CD4-positive, alpha-beta memory T cell (primary cell): ENCODE results near the gene CAB39. TPM values are rescaled to one million over a fixed set of nuclear protein-coding genes. Genes with fewer than 3 reads are reported as not detected.

Source experiments
- CTCF ChIA-PET: fragments of 350-600 bp; sonication (Branson Sonifier 250); formaldehyde crosslinking; loops from one replicate; lab custom pipeline; 2021; ENCODE audit warnings: inconsistent platforms; ENCODE audit not compliant: partially characterized antibody; lab: Charles Lee
- POLR2A ChIA-PET: fragments of 350-600 bp; sonication (Branson Sonifier 250); formaldehyde crosslinking; loops from one replicate; lab custom pipeline; 2021; ENCODE audit not compliant: partially characterized antibody; lab: Charles Lee
- DNase-seq, 5 donors: peaks; one replicate each; pipeline versions ENCODE4 v3.0.0 to v3.0.0-alpha.2; 2020 to 2022; ENCODE audit warnings: mixed read lengths in 1 of 5
- H3K27ac ChIP-seq: one replicate; pipeline ENCODE4 v1.7.0; 2013; ENCODE audit warnings: low read depth, low read length
- H3K27me3 ChIP-seq: 2 replicates; pipeline ENCODE4 v1.7.0; 2013; ENCODE audit warnings: mild to moderate bottlenecking, low read length, moderate library complexity; ENCODE audit not compliant: insufficient read depth
- H3K36me3 ChIP-seq: 2 replicates; pipeline ENCODE4 v1.7.0; 2013; ENCODE audit warnings: mild to moderate bottlenecking, low read length, moderate library complexity; ENCODE audit not compliant: insufficient read depth
- H3K4me1 ChIP-seq: 2 replicates; pipeline ENCODE4 v1.7.0; 2013; ENCODE audit warnings: mild to moderate bottlenecking, low read length, moderate library complexity; ENCODE audit not compliant: insufficient read depth
- H3K4me3 ChIP-seq, 2 donors: one replicate each; pipeline ENCODE4 v1.7.0; 2013; ENCODE audit warnings: low read length in 2 of 2, mild to moderate bottlenecking in 1 of 2
- H3K9me3 ChIP-seq, 2 donors: one replicate each; pipeline ENCODE4 v1.7.0; 2013; ENCODE audit warnings: low read length in 2 of 2, control low read depth in 1 of 2; ENCODE audit not compliant: control insufficient read depth in 1 of 2
- H3K27ac Mint-ChIP-seq, 7 donors: one replicate each; pipeline ENCODE4 v1.8.0; 2020 to 2021; ENCODE audit warnings: mixed read lengths in 7 of 7, mild to moderate bottlenecking in 6 of 7, inconsistent platforms in 3 of 7, moderate library complexity in 3 of 7
- H3K27me3 Mint-ChIP-seq, 2 donors: one replicate each; pipeline ENCODE4 v1.8.0; 2020 to 2021; ENCODE audit warnings: mixed read lengths in 2 of 2
- H3K36me3 Mint-ChIP-seq, 2 donors: one replicate each; pipeline ENCODE4 v1.8.0; 2020 to 2021; ENCODE audit warnings: mixed read lengths in 2 of 2, inconsistent platforms in 1 of 2, mild to moderate bottlenecking in 1 of 2
- H3K4me1 Mint-ChIP-seq, 4 donors: one replicate each; pipeline ENCODE4 v1.8.0; 2020 to 2021; ENCODE audit warnings: mixed read lengths in 4 of 4, mild to moderate bottlenecking in 1 of 4
- H3K4me3 Mint-ChIP-seq, 8 donors: one replicate each; pipeline ENCODE4 v1.8.0; 2020 to 2021; ENCODE audit warnings: mixed read lengths in 8 of 8, mild to moderate bottlenecking in 7 of 8, moderate library complexity in 6 of 8, inconsistent platforms in 3 of 8
- H3K9me3 Mint-ChIP-seq, 8 donors: one replicate each; pipeline ENCODE4 v1.8.0; 2020 to 2021; ENCODE audit warnings: mixed read lengths in 8 of 8, mild to moderate bottlenecking in 5 of 8, inconsistent platforms in 3 of 8, moderate library complexity in 1 of 8
- intact Hi-C: fragments of 100-400 bp; cut with micrococcal nuclease; formaldehyde crosslinking; loops from one replicate; pipeline ENCODE4 v1.15.1; 2023
- polyA plus RNA-seq, 2 donors: library from polyadenylated mRNA; unstranded; fragments of 300-500 nt; fragmentation: Illumina TruSeq; gene quantifications; one replicate each; pipeline ENCODE4 v1.2.3, GENCODE V29; 2021
- total RNA-seq, 2 experiments: library from RNA; stranded (reverse); gene quantifications; one replicate each; pipeline ENCODE4 v1.2.3, GENCODE V29; 2021

Gene CAB39
- total and polyA plus RNA-seq, 4 experiments from 2014 or later, result 80.8 to 115 (median 100) TPM

DNA sequence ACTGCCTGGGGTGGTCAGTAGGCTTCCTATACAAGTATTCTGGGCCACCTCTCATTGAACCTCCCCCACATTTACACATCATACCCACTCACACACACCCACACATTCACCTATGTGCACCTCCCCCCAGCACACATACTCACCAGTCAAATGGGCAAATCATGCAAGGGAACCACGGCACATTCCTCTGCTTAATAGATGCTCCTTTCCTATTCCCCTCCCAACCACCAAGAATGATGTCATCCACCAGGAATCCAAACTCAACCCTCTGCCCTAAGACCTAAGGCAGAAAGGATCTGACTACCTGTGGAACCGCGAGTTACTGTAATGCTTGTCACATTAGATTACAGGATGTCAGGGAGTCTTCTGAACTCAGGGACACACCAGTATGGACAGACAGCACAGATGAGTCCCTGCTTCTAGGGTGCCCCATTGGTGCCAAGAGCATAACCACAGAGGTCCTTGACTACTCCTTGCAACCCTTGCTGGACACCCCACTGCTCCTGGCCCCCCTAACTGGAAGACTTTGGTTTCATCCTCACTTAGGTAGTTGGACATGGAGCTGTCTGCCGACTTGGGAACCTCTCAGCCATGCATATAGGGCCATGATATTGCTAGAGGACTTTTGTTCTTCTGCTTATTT is 21.5 kb upstream of the CAB39 start:
- intact Hi-C loops, result no loop called here
- POLR2A ChIA-PET, result no interaction called here
- H3K4me3 ChIP-seq, result no peak overlapping the region
- DNase-seq, result no peak
- no peaks in the 10 kb centered on the region for H3K36me3 ChIP-seq
- Mint-ChIP-seq H3K36me3 (no peaks in the 10 kb centered on the region), H3K9me3 (peaks cover 0 to 2% (median 0%) of the 10 kb centered on the region in 8 donors), H3K27me3 (peaks cover 0 to 2% of the 10 kb centered on the region in 2 donors), H3K4me1 (peaks cover 6 to 7% (median 7%) of the 10 kb centered on the region in 4 donors), H3K27ac (peak overlapping the region in 1 of 7 donors; percentile 53), H3K4me3 (no peak overlapping the region)
- CTCF ChIA-PET, result no interaction called here
- H3K4me1 ChIP-seq, result peaks cover 6% of the 10 kb centered on the region
- H3K9me3 ChIP-seq, result no peaks in the 10 kb centered on the region
- H3K27ac ChIP-seq, result no peak overlapping the region
- no peaks in the 10 kb centered on the region for H3K27me3 ChIP-seq

DNA sequence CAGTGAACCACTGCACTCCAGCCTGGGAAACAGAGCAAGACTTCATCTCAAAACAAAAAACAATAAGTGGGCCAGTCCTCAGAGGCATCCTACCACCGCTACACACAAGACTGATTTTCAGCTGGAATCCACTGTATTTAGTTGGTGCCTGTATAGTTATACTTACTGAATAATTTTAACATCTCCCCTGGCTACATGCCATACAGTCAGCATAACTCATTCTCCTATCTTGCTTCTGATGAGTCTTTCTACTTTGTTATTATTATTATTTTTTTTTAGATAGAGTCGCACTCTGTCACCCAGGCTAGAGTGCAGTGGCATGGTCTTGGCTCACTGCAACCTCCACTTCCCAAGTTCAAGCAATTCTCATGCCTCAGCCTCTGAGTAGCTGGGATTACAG is 19.9 kb upstream of the CAB39 start:
- peaks cover 6 to 11% (median 7%) of the 10 kb centered on the region in 4 donors for H3K4me1 Mint-ChIP-seq
- Histone ChIP-seq H3K9me3 (no peaks in the 10 kb centered on the region), H3K27ac (no peak overlapping the region), H3K36me3 (no peaks in the 10 kb centered on the region), H3K4me1 (peaks cover 6% of the 10 kb centered on the region), H3K4me3 (no peak overlapping the region), H3K27me3 (no peaks in the 10 kb centered on the region)
- CTCF ChIA-PET, result interaction anchor here (1.3 kb wide), 1 partner anchor 104 kb away, joined by 3 read pairs; no protein-coding TSS in a partner anchor
- no peak for DNase-seq
- no peak overlapping the region for H3K4me3 Mint-ChIP-seq
- no peaks in the 10 kb centered on the region for H3K36me3 Mint-ChIP-seq
- H3K9me3 Mint-ChIP-seq, result peaks cover 0 to 2% (median 0%) of the 10 kb centered on the region in 8 donors
- POLR2A ChIA-PET, result no interaction called here
- intact Hi-C loops, result no loop called here
- no peak overlapping the region for H3K27ac Mint-ChIP-seq
- peaks cover 0 to 2% of the 10 kb centered on the region in 2 donors for H3K27me3 Mint-ChIP-seq

DNA sequence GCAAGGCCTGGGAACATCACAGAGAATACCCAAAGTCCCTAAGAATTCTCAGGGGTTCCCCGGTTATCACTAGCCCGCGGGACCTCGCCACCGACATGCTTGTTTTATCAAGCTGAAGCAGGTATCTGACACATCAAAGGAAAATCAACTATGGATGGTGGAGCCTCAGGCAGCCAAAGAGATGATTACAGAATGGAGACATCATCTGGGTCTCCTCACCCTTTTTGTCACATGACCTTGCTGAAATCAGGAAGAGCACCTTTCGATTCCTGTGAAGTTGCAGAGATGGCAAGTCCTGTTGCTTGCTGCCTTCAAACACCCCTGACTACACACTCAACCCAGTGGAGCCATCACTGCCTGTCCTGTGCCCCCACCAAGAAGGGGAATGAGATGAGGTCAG is 19.2 kb upstream of the CAB39 start:
- H3K36me3 Mint-ChIP-seq, result no peaks in the 10 kb centered on the region
- no peak overlapping the region for H3K27ac Mint-ChIP-seq
- H3K27me3 Mint-ChIP-seq, result peaks cover 0 to 2% of the 10 kb centered on the region in 2 donors
- ChIA-PET POLR2A (no interaction called here), CTCF (interaction anchor here (1.3 kb wide), 1 partner anchor 103 kb away, joined by 3 read pairs; no protein-coding TSS in a partner anchor)
- Histone ChIP-seq H3K36me3 (no peaks in the 10 kb centered on the region), H3K4me1 (peaks cover 6% of the 10 kb centered on the region), H3K27me3 (no peaks in the 10 kb centered on the region), H3K4me3 (no peak overlapping the region), H3K27ac (no peak overlapping the region), H3K9me3 (no peaks in the 10 kb centered on the region)
- H3K9me3 Mint-ChIP-seq, result peaks cover 0 to 2% (median 0%) of the 10 kb centered on the region in 8 donors
- no peak overlapping the region for H3K4me3 Mint-ChIP-seq
- no peak for DNase-seq
- intact Hi-C loops, result no loop called here
- H3K4me1 Mint-ChIP-seq, result peaks cover 6 to 11% (median 7%) of the 10 kb centered on the region in 4 donors

DNA sequence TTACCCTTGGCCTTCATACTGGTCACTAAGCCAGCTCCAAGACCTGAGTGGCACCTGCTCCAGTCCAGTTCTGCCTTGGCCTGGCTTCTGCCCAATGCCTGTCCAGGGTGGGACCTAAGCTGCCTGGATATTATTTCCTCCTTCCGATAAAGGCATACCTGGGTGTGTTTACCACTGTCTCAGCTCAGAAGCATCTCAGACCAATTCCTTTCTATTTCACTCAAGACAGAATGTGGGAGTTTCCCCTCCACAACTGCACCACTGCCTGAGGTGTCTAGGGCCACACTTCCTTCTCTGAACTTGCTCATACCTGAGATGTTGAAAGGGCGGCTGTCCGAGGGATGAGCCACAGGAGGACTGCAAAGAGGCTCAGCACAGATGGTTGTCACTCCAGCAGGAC is 18.4 kb upstream of the CAB39 start:
- H3K4me1 Mint-ChIP-seq, result peaks cover 6 to 11% (median 7%) of the 10 kb centered on the region in 4 donors
- DNase-seq, result no peak
- no peaks in the 10 kb centered on the region for H3K36me3 Mint-ChIP-seq
- no peak overlapping the region for H3K4me3 Mint-ChIP-seq
- peaks cover 0 to 2% (median 0%) of the 10 kb centered on the region in 8 donors for H3K9me3 Mint-ChIP-seq
- CTCF ChIA-PET, result interaction anchor here (1.2 kb wide), 1 partner anchor 18 kb away, joined by 3 read pairs; the partner anchor contains the start of gene CAB39
- Histone ChIP-seq H3K27me3 (no peaks in the 10 kb centered on the region), H3K9me3 (no peaks in the 10 kb centered on the region), H3K4me1 (peaks cover 6% of the 10 kb centered on the region), H3K36me3 (no peaks in the 10 kb centered on the region), H3K27ac (no peak overlapping the region), H3K4me3 (no peak overlapping the region)
- H3K27ac Mint-ChIP-seq, result peak overlapping the region in 1 of 7 donors; percentile 37
- peaks cover 0 to 2% of the 10 kb centered on the region in 2 donors for H3K27me3 Mint-ChIP-seq
- POLR2A ChIA-PET, result no interaction called here
- intact Hi-C loops, result no loop called here

DNA sequence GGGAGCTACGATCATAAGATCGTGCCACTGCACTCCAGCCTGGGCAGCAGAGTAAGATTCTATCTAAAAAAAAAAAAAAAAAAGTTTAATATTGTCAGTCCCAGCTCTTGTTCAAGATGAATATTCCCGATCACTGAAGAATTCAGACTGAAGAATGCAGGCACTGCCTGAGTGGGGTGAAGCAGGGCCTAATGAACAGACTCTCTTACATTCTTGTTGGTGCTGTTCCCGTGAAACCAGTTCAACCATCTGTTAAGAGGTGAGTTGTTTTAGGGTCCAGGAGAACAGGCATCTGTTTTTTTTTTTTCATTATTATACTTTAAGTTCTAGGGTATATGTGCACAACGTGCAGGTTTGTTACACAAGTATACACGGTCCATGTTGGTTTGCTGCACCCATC is 17.1 kb upstream of the CAB39 start:
- CTCF ChIA-PET, result interaction anchor here (0.8 to 1.2 kb wide), 2 partner anchors 12 to 27 kb away, joined by 3 read pairs; no protein-coding TSS in a partner anchor
- H3K9me3 ChIP-seq, result no peaks in the 10 kb centered on the region
- no peak for DNase-seq
- Mint-ChIP-seq H3K36me3 (no peaks in the 10 kb centered on the region), H3K4me3 (no peak overlapping the region), H3K27me3 (peaks cover 0 to 2% of the 10 kb centered on the region in 2 donors), H3K4me1 (peaks cover 6 to 12% (median 7%) of the 10 kb centered on the region in 4 donors), H3K9me3 (peaks cover 0 to 2% (median 0%) of the 10 kb centered on the region in 8 donors), H3K27ac (no peak overlapping the region)
- H3K27ac ChIP-seq, result no peak overlapping the region
- H3K36me3 ChIP-seq, result no peaks in the 10 kb centered on the region
- H3K4me3 ChIP-seq, result no peak overlapping the region
- intact Hi-C loops, result no loop called here
- no peaks in the 10 kb centered on the region for H3K27me3 ChIP-seq
- POLR2A ChIA-PET, result interaction anchor here (1.2 kb wide), 1 partner anchor 46 kb away, joined by 3 read pairs; no protein-coding TSS in a partner anchor
- peaks cover 6% of the 10 kb centered on the region for H3K4me1 ChIP-seq

DNA sequence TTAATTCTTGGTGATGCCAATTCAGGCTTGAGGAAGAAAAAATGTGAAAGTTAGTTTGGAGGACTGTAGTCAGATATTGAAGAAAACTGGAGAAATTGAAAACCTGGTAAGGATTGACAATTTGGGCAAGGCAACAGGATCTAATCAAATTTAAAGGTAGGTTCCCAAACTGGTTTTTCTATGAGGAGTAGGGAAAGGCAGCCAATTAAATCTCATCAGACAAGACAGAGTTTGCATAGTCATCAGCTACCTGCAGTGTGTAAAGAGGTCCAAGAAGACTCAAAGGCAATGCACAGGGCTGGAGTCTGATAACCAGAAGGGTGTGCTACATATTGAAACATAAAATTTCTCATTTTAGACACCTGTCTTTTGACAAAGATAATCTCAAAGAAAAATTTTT is 16.0 kb upstream of the CAB39 start:
- peaks cover 0 to 4% (median 0%) of the 10 kb centered on the region in 8 donors for H3K9me3 Mint-ChIP-seq
- H3K36me3 ChIP-seq, result no peaks in the 10 kb centered on the region
- no peak overlapping the region for H3K27ac ChIP-seq
- H3K4me3 ChIP-seq, result no peak overlapping the region
- POLR2A ChIA-PET, result interaction anchor here (1.2 kb wide), 1 partner anchor 47 kb away, joined by 3 read pairs; no protein-coding TSS in a partner anchor
- no peak overlapping the region for H3K4me3 Mint-ChIP-seq
- H3K27me3 ChIP-seq, result no peaks in the 10 kb centered on the region
- H3K4me1 Mint-ChIP-seq, result peaks cover 5 to 16% (median 8%) of the 10 kb centered on the region in 4 donors
- H3K27ac Mint-ChIP-seq, result peak overlapping the region in 2 of 7 donors; percentile 55 to 72
- CTCF ChIA-PET, result no interaction called here
- no peaks in the 10 kb centered on the region for H3K27me3 Mint-ChIP-seq
- intact Hi-C loops, result no loop called here
- H3K36me3 Mint-ChIP-seq, result no peaks in the 10 kb centered on the region
- no peak for DNase-seq
- no peaks in the 10 kb centered on the region for H3K9me3 ChIP-seq
- peaks cover 6% of the 10 kb centered on the region for H3K4me1 ChIP-seq

DNA sequence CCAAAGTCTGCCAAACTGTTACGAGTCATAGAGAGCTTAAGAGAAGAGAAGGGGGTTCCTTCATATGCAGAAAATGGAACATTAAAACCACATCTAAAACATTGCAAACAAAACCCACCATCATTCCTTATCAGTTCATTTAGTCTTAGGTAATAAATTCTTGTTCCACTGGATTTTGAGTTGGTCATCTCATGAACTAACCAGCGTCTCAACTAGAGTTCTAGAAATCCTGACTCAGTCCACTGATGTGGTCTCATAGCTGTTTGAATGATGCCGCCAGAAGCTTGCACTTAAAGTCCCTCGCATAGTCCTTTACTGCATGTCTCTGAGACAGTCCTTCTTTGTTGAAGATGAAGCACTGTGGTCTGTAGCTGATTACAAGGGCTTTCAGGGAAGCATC is 15.0 kb upstream of the CAB39 start:
- Histone ChIP-seq H3K27ac (no peak overlapping the region), H3K27me3 (no peaks in the 10 kb centered on the region), H3K4me3 (no peak overlapping the region), H3K4me1 (peaks cover 6% of the 10 kb centered on the region), H3K9me3 (no peaks in the 10 kb centered on the region), H3K36me3 (no peaks in the 10 kb centered on the region)
- POLR2A ChIA-PET, result no interaction called here
- Mint-ChIP-seq H3K36me3 (peaks cover 2 to 4% of the 10 kb centered on the region in 2 donors), H3K4me1 (peaks cover 6 to 16% (median 9%) of the 10 kb centered on the region in 4 donors), H3K9me3 (peaks cover 0 to 12% (median 5%) of the 10 kb centered on the region in 8 donors), H3K4me3 (no peak overlapping the region), H3K27ac (no peak overlapping the region), H3K27me3 (no peaks in the 10 kb centered on the region)
- CTCF ChIA-PET, result interaction anchor here (1.6 kb wide), 1 partner anchor 15 kb away, joined by 3 read pairs; the partner anchor contains the start of gene CAB39
- DNase-seq, result no peak
- intact Hi-C loops, result no loop called here
